Large intestine (tissue), 3 donors: ENCODE data around the gene EML2. TPM values are rescaled to one million over a fixed set of nuclear protein-coding genes. Genes with fewer than 3 reads are reported as not detected.
"Not testable (repeated sequence)": the region's sequence is repeated elsewhere in the genome, so short reads cannot be mapped to it uniquely, and the experiment has no call there.

Experiments used
- DNase-seq, 2 donors: peaks; one replicate each; pipeline versions ENCODE4 v3.0.0 to v3.0.0-alpha.2; 2013
- H3K27ac ChIP-seq: one replicate; pipeline ENCODE4 v1.5.1; 2013; ENCODE audit warnings: low read length
- H3K27me3 ChIP-seq: 2 replicates; pipeline ENCODE4 v1.6.1; 2013; ENCODE audit warnings: low read length; ENCODE audit not compliant: control insufficient read depth, insufficient read depth
- H3K36me3 ChIP-seq: 2 replicates; pipeline ENCODE4 v1.6.1; 2013; ENCODE audit warnings: low read length; ENCODE audit not compliant: control insufficient read depth, insufficient read depth
- H3K4me1 ChIP-seq: one replicate; pipeline ENCODE4 v1.6.1; 2013; ENCODE audit warnings: low read length; ENCODE audit not compliant: control insufficient read depth, insufficient read depth
- H3K4me3 ChIP-seq: one replicate; pipeline ENCODE4 v1.5.1; 2013; ENCODE audit warnings: low read length
- H3K9me3 ChIP-seq: one replicate; pipeline ENCODE4 v1.6.1; 2013; ENCODE audit warnings: mild to moderate bottlenecking, low read depth, low read length, moderate library complexity; ENCODE audit not compliant: control insufficient read depth
- WGBS: methylation state at CpG from one replicate; pipeline ENCODE4 v1.1.5; 2013; ENCODE audit warnings: low lambda C conversion rate; ENCODE audit not compliant: insufficient coverage; 5-methylcytosine and 5-hydroxymethylcytosine counted together
- polyA plus RNA-seq: library from polyadenylated mRNA; unstranded; fragments of 120-200 nt; gene quantifications from one replicate; pipeline ENCODE4 v1.2.1, GENCODE V29; 2013

Gene EML2
- polyA plus RNA-seq, 1 donor: 24.4 TPM

DNA sequence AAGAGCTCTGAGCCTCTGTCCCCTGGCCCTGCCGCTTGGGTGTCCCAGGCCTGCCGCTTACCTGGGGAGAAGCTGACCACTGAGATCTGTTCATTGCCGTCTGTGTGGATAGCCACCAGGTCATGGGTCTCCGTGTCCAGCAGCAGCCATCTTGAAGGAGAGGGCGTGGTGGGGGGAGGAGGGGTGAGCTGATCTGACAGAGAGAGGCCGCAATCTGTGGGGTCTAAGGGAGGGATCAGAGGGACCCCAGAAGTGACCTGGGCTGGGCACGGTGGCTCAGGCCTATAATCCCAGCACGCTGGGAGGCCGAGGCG, 22.5 kb downstream of the EML2 start:
- Histone ChIP-seq H3K27ac (no peak overlapping the region), H3K9me3 (peaks cover 5% of the 10 kb centered on the region), H3K36me3 (peaks cover 30% of the 10 kb centered on the region), H3K4me3 (peak overlapping the region; percentile 17), H3K27me3 (no peaks in the 10 kb centered on the region), H3K4me1 (peaks cover 23% of the 10 kb centered on the region)
- WGBS: no CpG with 5 or more reads among the region's 10 CpGs
- no peak for DNase-seq

DNA sequence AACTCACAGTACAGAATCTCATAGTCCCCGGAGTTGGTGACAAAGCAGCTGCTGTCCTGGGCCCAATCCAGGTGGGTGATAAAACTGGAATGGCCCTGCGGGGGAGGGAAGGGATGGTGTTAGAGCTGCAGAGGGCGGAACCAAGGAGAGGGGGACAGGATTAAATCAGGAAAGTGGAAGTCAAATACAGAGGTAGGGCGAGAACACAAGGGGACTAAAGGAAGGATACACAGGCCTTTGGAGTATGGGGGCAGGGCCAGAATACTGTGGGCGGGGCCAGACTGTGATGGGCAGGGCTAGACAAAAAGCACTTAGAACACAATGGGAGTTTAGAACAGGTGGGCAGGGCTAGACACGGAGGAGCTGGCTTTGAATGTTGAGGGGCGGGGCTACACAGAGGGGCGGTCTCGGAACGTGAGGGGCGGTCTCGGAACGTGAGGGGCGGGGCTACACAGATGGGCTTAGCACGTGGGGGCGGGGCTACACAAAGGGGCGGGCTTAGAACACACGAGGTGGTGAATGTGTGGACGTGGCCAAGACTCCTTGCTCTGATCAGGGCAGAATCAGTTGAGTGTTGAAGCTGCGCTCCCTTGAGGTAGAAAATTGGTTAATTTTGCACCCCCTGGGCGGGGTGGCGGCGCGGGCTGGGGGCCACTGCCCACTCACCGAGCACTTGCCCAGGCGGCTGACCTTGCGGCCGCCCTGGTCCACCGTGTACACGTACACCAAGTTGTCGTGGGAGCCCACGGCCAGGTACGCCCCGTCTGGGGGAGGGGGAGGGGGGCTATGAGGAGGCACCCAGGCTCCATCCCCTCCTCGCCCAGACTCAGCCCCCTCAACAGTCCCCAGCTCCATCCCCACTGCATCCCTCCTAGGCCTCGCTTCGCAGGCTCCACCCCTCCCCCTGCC, 23.1 kb downstream of the EML2 start:
- Histone ChIP-seq H3K4me1 (peaks cover 23% of the 10 kb centered on the region), H3K4me3 (peak overlapping the region; percentile 17), H3K27ac (peak overlapping the region; percentile 52), H3K27me3 (no peaks in the 10 kb centered on the region), H3K36me3 (peaks cover 29% of the 10 kb centered on the region), H3K9me3 (peaks cover 5% of the 10 kb centered on the region)
- peak; percentile 91 to 94 for DNase-seq
- 17% methylated on average over 2 of the region's 37 CpGs for WGBS

DNA sequence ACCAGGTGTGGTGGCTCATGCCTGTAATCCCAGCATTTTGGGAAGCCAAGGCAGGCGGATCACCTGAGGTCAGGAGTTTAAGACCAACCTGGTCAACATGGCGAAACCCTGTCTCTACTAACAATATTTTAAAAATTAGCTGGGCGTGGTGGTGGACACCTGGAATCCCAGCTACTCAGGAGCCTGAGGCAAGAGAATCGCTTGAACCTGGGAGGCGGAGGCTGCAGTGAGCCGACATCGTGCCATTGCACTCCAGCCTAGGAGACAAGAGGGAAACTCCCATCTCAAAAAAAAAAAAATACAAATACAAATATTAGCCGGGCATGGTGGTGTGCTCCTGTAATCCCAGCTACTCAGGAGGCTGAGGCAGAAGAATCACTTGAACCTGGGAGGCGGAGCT, 24.1 kb downstream of the EML2 start:
- not testable (repeated sequence) for DNase-seq, H3K9me3 ChIP-seq, H3K27ac ChIP-seq, H3K4me3 ChIP-seq, H3K27me3 ChIP-seq
- no CpG with 5 or more reads among the region's 9 CpGs for WGBS
- Histone ChIP-seq H3K36me3 (peaks cover 21% of the 10 kb centered on the region), H3K4me1 (peaks cover 23% of the 10 kb centered on the region)

DNA sequence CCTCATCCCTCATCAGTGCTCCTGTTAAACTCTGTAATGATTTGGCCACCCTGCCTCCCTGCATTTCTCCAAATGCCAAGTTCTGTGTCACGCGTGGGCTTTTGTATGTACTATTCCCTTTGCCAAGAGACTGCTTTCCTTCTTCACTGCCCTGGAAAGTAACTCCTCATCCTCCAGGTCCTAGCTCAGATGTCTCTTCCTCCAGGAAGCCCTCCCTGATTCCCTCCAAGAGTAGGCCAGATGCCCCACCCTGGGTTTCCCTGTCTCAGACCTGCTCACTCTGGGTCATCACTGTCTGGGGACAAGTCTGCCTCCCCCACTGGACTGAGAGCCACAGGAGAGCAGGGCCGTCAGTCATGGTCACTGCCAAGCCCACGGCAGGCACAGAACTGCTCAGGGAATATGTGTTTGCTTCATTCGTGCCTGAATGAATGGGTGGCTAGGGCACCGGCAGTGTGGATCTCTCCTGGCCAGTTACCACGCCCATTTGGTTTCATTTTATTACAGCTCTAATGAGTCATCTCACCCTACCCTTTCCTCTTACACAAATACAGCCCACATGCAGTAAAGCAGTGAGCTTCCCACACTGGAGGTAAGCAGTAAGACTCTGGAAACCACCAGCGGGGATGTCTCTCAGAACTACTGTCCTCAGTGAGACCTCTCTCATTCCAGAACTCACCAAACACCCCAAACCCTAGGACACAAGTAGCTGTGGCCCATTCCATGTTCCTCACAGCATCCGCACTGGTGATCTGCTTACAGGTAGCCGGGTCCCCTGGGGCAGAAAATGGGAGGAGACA, 25.1 kb downstream of the EML2 start:
- WGBS: no CpG with 5 or more reads among the region's 10 CpGs
- no peaks in the 10 kb centered on the region for H3K27me3 ChIP-seq
- no peak overlapping the region for H3K4me3 ChIP-seq
- H3K36me3 ChIP-seq: peaks cover 20% of the 10 kb centered on the region
- H3K4me1 ChIP-seq: peaks cover 23% of the 10 kb centered on the region
- peaks cover 5% of the 10 kb centered on the region for H3K9me3 ChIP-seq
- H3K27ac ChIP-seq: peak overlapping the region; percentile 88
- peak; percentile 76 to 91 for DNase-seq

DNA sequence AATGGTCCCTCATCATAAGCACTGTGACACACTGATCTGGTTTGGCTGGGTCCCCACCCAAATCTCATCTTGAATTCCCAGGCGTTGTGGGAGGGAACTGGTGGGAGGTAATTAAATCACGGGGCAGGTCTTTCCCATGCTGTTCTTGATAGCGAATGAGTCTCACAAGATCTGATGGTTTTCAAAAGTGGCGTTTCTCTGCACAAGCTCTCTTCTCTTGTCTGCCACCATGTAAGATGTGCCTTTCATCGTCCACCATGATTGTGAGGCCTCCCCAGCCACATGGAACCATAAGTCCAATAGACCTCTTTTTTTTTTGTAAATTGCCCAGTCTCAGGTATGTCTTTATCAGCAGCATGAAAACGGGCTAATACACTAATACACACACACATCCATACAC, 30.2 kb downstream of the EML2 start:
- no peak overlapping the region for H3K27ac ChIP-seq
- DNase-seq: no peak
- H3K36me3 ChIP-seq: peaks cover 15% of the 10 kb centered on the region
- H3K27me3 ChIP-seq: no peaks in the 10 kb centered on the region
- peaks cover 13% of the 10 kb centered on the region for H3K4me1 ChIP-seq
- WGBS: no CpG with 5 or more reads among the region's 6 CpGs
- no peaks in the 10 kb centered on the region for H3K9me3 ChIP-seq
- H3K4me3 ChIP-seq: no peak overlapping the region

DNA sequence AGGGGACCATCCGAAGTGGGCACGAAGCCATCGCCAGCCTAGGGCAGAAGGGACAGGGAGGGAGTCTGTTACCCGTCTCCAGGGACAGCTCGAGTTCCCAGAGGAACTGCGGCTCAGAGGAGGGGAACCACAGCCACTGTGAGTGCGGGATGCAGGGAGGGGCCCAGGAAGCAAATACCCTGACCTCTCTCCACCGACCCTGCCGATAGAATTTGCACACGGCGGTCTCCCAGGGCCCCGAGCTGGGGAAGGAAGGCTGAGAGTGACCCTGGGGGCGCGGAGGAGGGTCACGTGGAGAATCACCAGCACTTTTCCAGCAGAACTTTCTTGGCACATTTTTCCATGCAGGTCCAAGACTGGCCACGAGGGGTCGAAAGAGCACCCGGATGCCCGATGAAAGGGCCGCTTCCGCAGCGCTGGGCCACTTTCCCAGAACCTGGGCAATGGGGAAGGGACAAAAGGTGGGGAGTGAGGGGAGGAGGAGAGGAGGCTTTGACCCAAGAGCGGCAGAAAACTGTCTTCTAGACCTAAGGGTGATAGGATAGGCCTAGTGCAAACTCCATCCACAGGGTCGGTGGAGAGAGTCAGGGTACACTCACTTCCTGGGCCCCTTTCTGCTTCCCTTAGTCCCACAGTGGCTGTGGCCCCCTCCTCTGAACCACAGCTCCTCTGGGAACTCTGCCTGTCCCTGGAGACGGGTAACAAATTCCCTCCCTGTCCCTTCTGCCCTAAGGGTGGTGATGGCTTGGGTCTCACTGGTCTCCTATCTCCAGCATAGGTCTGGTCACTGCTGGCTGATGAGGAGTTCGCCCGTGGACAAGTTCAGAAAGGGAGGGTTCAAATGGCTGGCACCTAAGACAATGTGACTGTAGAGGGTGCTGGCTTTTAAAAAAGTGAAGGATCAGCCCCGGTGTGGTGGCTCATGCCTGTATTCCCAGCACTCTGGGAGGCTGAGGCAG, 31.8 kb downstream of the EML2 start:
- peaks cover 12% of the 10 kb centered on the region for H3K27me3 ChIP-seq
- peak overlapping the region; percentile 13 for H3K4me3 ChIP-seq
- no peak overlapping the region for H3K27ac ChIP-seq

DNA sequence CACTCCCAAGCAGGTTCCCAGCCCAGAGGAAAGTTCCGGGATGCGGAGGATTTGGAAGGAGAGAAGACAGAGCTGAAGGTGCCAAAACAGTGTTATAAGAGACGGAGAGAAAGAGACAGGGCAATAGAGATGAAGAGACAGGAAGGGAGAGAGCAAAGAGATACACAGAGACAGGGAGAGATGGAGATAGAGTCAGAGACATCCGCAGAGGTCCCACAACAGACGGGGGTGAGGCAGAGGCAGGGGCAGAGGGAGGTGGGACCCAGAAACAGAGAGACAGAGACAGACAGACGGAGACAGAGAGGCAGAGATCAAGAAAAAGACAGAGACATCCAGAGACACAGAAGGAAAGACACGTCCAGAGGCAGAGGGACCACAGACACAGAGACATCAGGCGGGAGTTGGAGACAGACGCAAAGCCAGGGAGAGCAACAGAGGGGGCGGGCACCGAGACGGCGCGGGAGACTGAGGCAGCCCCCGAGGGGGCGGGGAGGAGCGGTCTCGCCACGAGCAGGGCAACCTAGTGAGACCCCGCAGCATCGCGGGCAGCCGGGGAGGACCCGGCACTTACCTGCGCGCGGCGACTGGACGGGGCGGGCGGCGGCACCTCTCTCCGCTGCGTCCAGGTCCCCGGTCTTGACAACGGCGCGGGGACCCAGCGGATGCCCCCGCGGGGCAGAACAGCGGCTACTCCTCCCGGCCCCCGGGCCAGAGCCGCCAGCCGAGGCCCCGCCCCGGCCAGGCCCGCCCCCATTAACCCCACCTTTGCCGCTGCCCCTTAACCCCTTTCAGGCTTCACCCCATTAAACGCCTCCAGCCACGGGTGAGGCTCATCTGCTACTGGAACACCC, 37.4 kb downstream of the EML2 start, which contains the start of gene GPR4:
Gene GPR4 (minus strand): TSS at position 689 of the 851 bp plus-strand sequence. CDS start 10,346 bp downstream, outside the sequence.
- H3K27ac ChIP-seq: no peak within 1 kb of the TSS
- H3K27me3 ChIP-seq: peaks cover 68% of the 10 kb centered on the region
- no peak within 1 kb of the TSS for H3K4me3 ChIP-seq
- 17% methylated on average over 1 of the region's 52 CpGs for WGBS
- H3K4me1 ChIP-seq: peaks cover 6% of the 10 kb centered on the region
- H3K9me3 ChIP-seq: no peaks in the 10 kb centered on the region
- DNase-seq: no peak
- no peaks in the 10 kb centered on the region for H3K36me3 ChIP-seq

More for the DNA sequence above, 31.8 kb downstream of the EML2 start:
- DNase-seq: peak; percentile 61 to 76
- H3K4me1 ChIP-seq: peaks cover 8% of the 10 kb centered on the region
- WGBS: no CpG with 5 or more reads among the region's 28 CpGs
- H3K36me3 ChIP-seq: peaks cover 8% of the 10 kb centered on the region
- H3K9me3 ChIP-seq: no peaks in the 10 kb centered on the region

DNA sequence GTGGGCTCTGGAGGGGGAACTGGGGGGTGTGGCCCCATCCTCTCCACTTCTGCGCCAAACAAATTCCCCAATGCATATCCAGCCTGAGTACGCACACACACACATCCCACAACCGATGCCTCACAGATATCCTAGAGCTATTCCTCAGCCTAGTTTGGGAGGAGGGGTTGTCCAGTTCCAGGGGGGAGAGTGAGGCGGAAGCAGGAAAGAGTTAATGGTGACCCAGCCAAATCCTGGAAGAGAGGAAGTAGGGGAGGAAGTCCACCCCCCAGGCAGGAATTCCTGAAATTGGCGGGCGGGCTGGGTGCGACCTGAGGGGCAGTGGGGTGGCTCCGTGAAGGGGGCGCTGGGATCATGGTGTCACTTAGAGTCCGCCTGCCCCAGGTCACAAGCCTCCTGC, 38.1 kb downstream of the EML2 start:
- Histone ChIP-seq H3K4me1 (peaks cover 6% of the 10 kb centered on the region), H3K27ac (no peak overlapping the region), H3K4me3 (no peak overlapping the region), H3K9me3 (no peaks in the 10 kb centered on the region), H3K36me3 (no peaks in the 10 kb centered on the region), H3K27me3 (peaks cover 73% of the 10 kb centered on the region)
- WGBS: no CpG with 5 or more reads among the region's 10 CpGs
- no peak for DNase-seq

DNA sequence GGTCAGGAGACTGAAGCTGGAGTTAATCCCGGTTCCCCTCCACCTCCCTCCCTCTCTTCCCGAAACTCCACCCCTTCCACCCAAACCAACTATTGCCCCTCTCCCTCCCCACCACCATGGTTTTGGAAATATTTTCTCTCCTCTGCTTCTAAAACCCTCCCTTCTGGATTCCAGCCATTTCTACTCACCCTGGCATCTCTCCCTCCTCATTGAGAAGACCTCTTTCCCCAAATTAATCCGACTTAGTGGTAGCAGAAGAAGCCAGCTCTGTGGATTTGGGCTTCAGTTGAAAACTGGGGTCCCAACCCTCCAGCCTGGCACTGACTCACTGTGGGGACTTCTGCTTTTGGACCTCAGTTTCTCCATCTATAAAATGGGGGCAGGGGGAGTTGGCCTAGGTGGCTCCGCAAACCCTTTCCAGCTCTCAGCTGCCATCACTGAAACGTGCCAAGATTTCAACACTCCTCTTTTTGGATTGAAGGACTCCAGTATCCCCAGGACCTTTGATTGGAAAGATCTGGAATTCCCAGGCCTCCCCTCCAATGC, 38.8 kb downstream of the EML2 start:
- Histone ChIP-seq H3K9me3 (no peaks in the 10 kb centered on the region), H3K27ac (no peak overlapping the region), H3K4me3 (no peak overlapping the region), H3K4me1 (peaks cover 6% of the 10 kb centered on the region), H3K36me3 (no peaks in the 10 kb centered on the region), H3K27me3 (peaks cover 80% of the 10 kb centered on the region)
- WGBS: 20% methylated on average over 1 of the region's 5 CpGs
- DNase-seq: no peak
